Germinal center (tissue), 1 donor: ENCODE results near the gene KLHDC8A.
A peak's percentile ranks its signal among the peaks of the same experiment; 100 is the strongest.

ENCODE experiments used
- DNase-seq: peaks from one replicate; pipeline ENCODE4 v3.0.0; 2012; ENCODE audit warnings: mixed read lengths, low spot score

Gene KLHDC8A

GRCh38 chr1:205343431-205344065 lies 13.2 kb downstream of the KLHDC8A start:
- no peak for DNase-seq

GRCh38 chr1:205342986-205343385 lies 13.7 kb downstream of the KLHDC8A start:
- DNase-seq, result no peak

GRCh38 chr1:205340676-205341075 lies 16.0 kb downstream of the KLHDC8A start:
- no peak for DNase-seq

DNA sequence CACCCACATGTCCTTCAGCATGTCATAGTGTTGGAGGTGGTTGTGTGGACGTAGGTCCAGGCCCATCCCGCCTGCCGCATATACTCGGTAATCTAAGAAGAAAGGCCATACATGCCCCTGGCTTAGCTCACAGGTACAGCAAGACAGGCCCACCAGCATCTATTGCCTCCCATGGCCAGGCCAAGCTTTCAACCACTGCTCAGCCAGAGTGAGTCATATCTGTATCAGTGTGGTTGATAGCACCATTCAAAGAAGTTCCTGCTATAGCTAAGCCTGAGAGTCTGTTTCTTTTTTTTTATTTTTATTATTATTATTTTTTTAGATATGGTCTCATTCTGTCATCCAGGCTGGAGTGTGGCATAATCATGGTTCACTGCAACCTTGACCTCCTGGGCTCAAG lies 17.0 kb downstream of the KLHDC8A start:
- no peak for DNase-seq

DNA sequence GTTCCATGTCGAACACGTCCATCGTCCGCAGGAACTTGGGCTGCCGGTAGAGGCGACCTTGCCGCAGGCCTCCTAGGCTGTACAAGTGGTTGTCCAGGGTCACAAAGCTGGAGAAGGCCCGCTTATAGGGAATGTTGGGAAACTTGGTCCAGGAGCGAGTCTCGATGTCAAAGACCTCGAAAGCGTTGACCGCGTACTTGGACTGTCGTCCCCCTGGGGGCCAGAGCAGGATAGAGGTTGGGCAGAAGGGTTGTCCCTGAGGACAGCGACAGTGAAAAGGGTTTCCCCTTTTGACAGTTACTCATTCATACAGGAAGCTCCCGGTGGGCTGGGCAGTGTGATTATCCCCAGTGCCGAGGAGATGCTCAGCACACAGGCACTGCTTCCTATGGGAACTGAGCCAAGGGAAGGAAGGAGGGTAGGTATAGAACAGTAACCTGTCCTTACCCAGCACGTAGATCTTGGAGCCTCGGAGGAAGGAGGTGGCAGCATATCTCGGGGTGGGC lies 17.5 kb downstream of the KLHDC8A start:
- no peak for DNase-seq

DNA sequence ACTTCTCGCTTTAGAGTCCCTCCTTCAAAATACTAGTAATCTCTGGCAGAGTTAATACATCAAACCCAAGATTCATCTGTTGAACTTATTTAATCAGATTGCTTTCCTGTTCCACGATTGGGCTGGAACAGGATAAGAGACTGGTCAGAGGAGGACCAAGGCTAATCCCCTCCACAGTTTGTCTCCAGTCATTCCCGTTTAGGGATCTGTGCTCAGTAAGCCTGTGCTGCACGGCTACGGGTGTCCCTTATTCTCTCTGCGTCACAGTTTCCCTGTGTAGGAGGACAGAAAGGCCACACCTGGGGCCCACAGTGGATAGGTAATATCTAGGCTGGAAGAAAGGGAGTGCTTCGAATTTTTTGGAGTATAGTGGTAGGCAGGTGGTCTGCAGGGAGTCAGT lies 18.7 kb downstream of the KLHDC8A start:
- DNase-seq, result no peak

GRCh38 chr1:205337481-205337880 lies 19.2 kb downstream of the KLHDC8A start:
- no peak for DNase-seq

DNA sequence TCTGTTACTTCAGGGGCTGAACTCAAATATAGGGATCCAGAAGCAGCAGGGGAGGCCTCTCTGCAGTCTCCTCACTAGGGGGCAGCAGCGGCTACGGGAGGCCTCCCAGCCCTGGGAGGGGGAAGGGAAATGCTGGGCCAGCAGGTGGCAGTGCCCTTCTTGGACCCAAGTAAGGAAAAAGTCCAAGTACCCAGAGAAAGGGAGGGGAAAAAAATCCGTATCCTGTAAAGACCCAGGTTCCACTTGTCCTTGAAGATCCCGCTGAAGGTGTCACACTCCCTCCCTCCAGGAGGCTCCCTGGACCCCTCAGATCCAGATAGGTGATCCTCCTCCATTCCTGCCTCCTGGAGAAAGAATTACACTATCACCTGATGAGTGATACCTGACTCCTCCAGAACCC lies 21.0 kb downstream of the KLHDC8A start:
- DNase-seq, result peak; percentile 87

GRCh38 chr1:205332015-205332791 lies 24.5 kb downstream of the KLHDC8A start:
- DNase-seq, result no peak

DNA sequence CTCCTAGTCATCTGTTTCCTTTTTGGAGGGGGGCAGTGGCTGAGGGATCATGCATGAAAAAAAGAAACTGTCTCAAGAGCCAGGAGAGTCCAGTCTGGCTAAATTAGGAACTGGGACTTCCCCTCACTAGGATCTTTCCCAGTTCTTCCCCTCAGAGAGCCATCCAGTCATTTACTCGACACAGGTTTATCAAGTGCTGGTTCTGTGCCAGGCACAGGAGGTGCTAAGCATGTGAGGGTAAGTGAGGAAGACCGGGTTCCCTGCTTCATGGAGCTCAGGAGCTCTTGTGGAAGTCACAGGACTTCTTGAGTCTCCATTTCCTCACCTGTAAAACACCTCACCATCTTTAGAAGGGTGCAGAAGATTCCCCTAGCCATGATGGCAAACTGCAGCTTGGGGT lies 26.6 kb downstream of the KLHDC8A start:
- no peak for DNase-seq

GRCh38 chr1:205329719-205330118 lies 27.0 kb downstream of the KLHDC8A start:
- no peak for DNase-seq

GRCh38 chr1:205328476-205328875 lies 28.2 kb downstream of the KLHDC8A start:
- DNase-seq, result no peak

GRCh38 chr1:205326812-205327466 lies 29.8 kb downstream of the KLHDC8A start:
- DNase-seq, result no peak

GRCh38 chr1:205325334-205325884 lies 31.3 kb downstream of the KLHDC8A start:
- peak; percentile 53 for DNase-seq

GRCh38 chr1:205324781-205325180 lies 31.9 kb downstream of the KLHDC8A start:
- no peak for DNase-seq

- no peak for DNase-seq
These were observed 32.9 kb downstream of the KLHDC8A start for GRCh38 chr1:205323794-205324193.

- no peak for DNase-seq
These were observed 34.8 kb downstream of the KLHDC8A start for GRCh38 chr1:205321959-205322283.

DNA sequence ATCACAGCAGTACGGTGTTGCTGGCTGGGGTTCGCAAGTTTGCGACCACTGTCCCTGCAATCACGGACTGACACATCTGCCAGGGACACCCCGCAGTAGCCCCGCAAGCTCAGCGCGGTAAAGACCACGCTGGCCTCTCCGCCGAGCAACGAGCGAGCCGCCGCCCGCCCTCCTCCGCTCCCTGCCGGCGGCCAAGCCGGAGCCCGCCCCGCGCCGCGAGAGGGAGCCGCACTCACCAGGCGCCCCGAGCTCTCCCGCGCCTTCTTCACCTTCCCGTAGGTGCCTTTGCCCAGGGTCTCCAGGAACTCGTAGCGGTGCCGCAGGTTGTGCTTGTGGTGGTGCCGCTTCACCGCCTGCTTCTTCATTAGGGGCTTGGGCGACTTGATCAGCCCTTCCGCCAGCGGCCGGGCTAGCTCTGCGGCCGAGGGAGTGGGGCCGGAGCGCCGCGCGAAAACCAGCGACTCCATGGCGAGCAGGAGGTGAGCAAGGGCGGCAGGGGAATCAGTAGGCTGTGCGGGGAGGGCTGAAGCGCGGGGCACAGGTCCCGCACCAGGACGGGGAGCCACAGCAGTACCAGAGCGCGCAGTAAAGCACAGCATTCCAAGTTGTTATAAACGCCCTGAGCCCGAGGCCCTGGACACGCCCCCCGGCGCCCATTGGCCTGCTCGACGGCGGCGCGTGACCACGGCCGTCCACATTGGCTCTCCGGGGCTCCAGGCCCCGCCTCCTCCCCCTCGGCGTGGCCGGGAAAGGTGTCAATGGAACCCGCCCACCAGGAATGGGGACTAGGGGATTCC lies 35.4 kb downstream of the KLHDC8A start, which contains the start of gene NUAK2:
Gene NUAK2, minus strand, starts transcription at position 584 of the 797 bp plus-strand sequence. Its CDS starts 117 bp downstream, at position 467.
- DNase-seq, result peak; percentile 85

GRCh38 chr1:205319081-205320018 lies 37.4 kb downstream of the KLHDC8A start:
- no peak for DNase-seq

- DNase-seq, result no peak
These were observed 38.3 kb downstream of the KLHDC8A start for GRCh38 chr1:205318231-205318991.
